GM23338 (cell line): Measurements from ENCODE around the gene DRC1. TPM values are rescaled to one million over a fixed set of nuclear protein-coding genes. Genes with fewer than 3 reads are reported as not detected.

Experiments
- ATAC-seq: fragments of 200-7000 bp; cut with Tn5 transposase; 3 replicates; pipeline ENCODE4 v1.9.1; 2020
- DNase-seq: peaks from one replicate; pipeline ENCODE4 v3.0.0-alpha.2; 2015; ENCODE audit warnings: low spot score
- H2AFZ ChIP-seq: fragments of 200-600 bp; sonication (generic); 2 replicates; pipeline ENCODE4 v1.8.0; 2016; ENCODE audit warnings: antibody characterized with exemption, mild to moderate bottlenecking, moderate library complexity
- H3F3A ChIP-seq: fragments of 200-600 bp; sonication (generic); replicated peaks from 2 replicates; pipeline ENCODE4 v1.8.0; 2017; ENCODE audit warnings: antibody characterized with exemption, mixed run types, low read depth
- H3K27ac ChIP-seq: fragments of 200-600 bp; sonication (generic); 2 replicates; pipeline ENCODE4 v1.6.1; 2016; ENCODE audit warnings: low read depth
- H3K27me3 ChIP-seq: fragments of 200-600 bp; sonication (generic); 2 replicates; pipeline ENCODE4 v1.8.0; 2016; ENCODE audit warnings: mild to moderate bottlenecking, mixed run types, moderate library complexity; ENCODE audit not compliant: insufficient read depth
- H3K36me3 ChIP-seq: fragments of 200-600 bp; sonication (generic); 2 replicates; pipeline ENCODE4 v1.8.0; 2016; ENCODE audit warnings: mild to moderate bottlenecking; ENCODE audit not compliant: insufficient read depth
- H3K4me1 ChIP-seq: fragments of 200-600 bp; sonication (generic); 2 replicates; pipeline ENCODE4 v1.8.0; 2016; ENCODE audit warnings: mild to moderate bottlenecking, moderate library complexity; ENCODE audit not compliant: insufficient read depth
- H3K4me2 ChIP-seq: fragments of 200-600 bp; sonication (generic); 2 replicates; pipeline ENCODE4 v1.7.1; 2017; ENCODE audit warnings: mixed run types
- H3K4me3 ChIP-seq: fragments of 200-600 bp; sonication (generic); 2 replicates; pipeline ENCODE4 v1.6.1; 2016; ENCODE audit warnings: mixed run types
- H3K79me2 ChIP-seq: fragments of 200-600 bp; sonication (generic); replicated peaks from 2 replicates; pipeline ENCODE4 v1.8.0; 2017; ENCODE audit warnings: mild to moderate bottlenecking; ENCODE audit not compliant: insufficient read depth
- H3K9me2 ChIP-seq: fragments of 200-600 bp; sonication (generic); 2 replicates; pipeline ENCODE4 v1.8.0; 2017; ENCODE audit not compliant: insufficient read depth
- H4K20me1 ChIP-seq: fragments of 200-600 bp; sonication (generic); replicated peaks from 2 replicates; pipeline ENCODE4 v1.8.0; 2017; ENCODE audit warnings: mild to moderate bottlenecking; ENCODE audit not compliant: insufficient read depth
- H3K27ac Mint-ChIP-seq: 2 replicates; pipeline ENCODE4 v1.8.0; 2020; ENCODE audit warnings: inconsistent platforms, mild to moderate bottlenecking, moderate library complexity, mixed read lengths
- H3K27me3 Mint-ChIP-seq: 3 replicates; pipeline ENCODE4 v1.8.0; 2022; ENCODE audit warnings: low read depth, mild to moderate bottlenecking, moderate library complexity, mixed read lengths, inconsistent platforms; ENCODE audit not compliant: insufficient read depth, poor library complexity
- H3K36me3 Mint-ChIP-seq: 3 replicates; pipeline ENCODE4 v1.8.0; 2021; ENCODE audit warnings: low read depth, mild to moderate bottlenecking, inconsistent platforms, moderate library complexity, mixed read lengths
- H3K4me1 Mint-ChIP-seq: 3 replicates; pipeline ENCODE4 v1.8.0; 2020; ENCODE audit warnings: mild to moderate bottlenecking, inconsistent platforms, mixed read lengths
- H3K4me3 Mint-ChIP-seq: 3 replicates; pipeline ENCODE4 v1.8.0; 2021; ENCODE audit warnings: moderate library complexity, mild to moderate bottlenecking, inconsistent platforms, mixed read lengths
- H3K9me3 Mint-ChIP-seq: 3 replicates; pipeline ENCODE4 v1.8.0; 2020; ENCODE audit warnings: moderate library complexity, mild to moderate bottlenecking, inconsistent platforms, mixed read lengths
- CREB1 ChIP-seq: fragments of 250-450 bp; sonication (Bioruptor Pico); IDR thresholded peaks from 2 replicates; pipeline ENCODE4 v1.5.0; 2020; ENCODE audit warnings: low read depth, mild to moderate bottlenecking, moderate library complexity
- ETS1 ChIP-seq: IDR thresholded peaks from 2 replicates; pipeline ENCODE4 v1.6.1; 2016; ENCODE audit warnings: antibody characterized with exemption
- EZH2 ChIP-seq: fragments of 200-600 bp; sonication (generic); IDR thresholded peaks from one replicate; pipeline ENCODE4 v1.8.0; 2017; ENCODE audit warnings: antibody characterized with exemption, mild to moderate bottlenecking, low read depth; ENCODE audit not compliant: unreplicated experiment
- JUNB ChIP-seq: IDR thresholded peaks from one replicate; pipeline ENCODE4 v1.6.1; 2016; ENCODE audit warnings: antibody characterized with exemption; ENCODE audit not compliant: unreplicated experiment
- REST ChIP-seq: IDR thresholded peaks from one replicate; pipeline ENCODE4 v1.6.1; 2018; ENCODE audit warnings: antibody characterized with exemption; ENCODE audit not compliant: unreplicated experiment
- STAT1 ChIP-seq: IDR thresholded peaks from one replicate; pipeline ENCODE4 v1.6.1; 2016; ENCODE audit warnings: antibody characterized with exemption; ENCODE audit not compliant: unreplicated experiment
- ZNF114 ChIP-seq: fragments of 250-450 bp; sonication (Bioruptor Pico); IDR thresholded peaks from 2 replicates; pipeline ENCODE4 v1.5.0; 2020; ENCODE audit warnings: mild to moderate bottlenecking, moderate library complexity
- polyA plus RNA-seq: library from polyadenylated mRNA; unstranded; fragments of >200 nt; fragmentation: Nextera tagmentation; extraction: Ambion mirVana; gene quantifications from 2 replicates; pipeline ENCODE4 v1.2.1, GENCODE V29; 2016
- total RNA-seq: library from RNA; depleted of rRNA; stranded (reverse); fragments of >200 nt; shearing (Covaris generic); gene quantifications from 2 replicates; pipeline ENCODE4 v1.2.3, GENCODE V29; 2014
- TF ChIP-seq, protein P1 (sequence below): fragments of 250-450 bp; sonication (Bioruptor Pico); IDR thresholded peaks from 2 replicates; pipeline ENCODE4 v1.5.0; 2020; ENCODE audit warnings: mild to moderate bottlenecking, moderate library complexity

Gene DRC1
- total and polyA plus RNA-seq, 2 experiments from 2014 or later = 0.45 TPM; not detected in 1

DNA sequence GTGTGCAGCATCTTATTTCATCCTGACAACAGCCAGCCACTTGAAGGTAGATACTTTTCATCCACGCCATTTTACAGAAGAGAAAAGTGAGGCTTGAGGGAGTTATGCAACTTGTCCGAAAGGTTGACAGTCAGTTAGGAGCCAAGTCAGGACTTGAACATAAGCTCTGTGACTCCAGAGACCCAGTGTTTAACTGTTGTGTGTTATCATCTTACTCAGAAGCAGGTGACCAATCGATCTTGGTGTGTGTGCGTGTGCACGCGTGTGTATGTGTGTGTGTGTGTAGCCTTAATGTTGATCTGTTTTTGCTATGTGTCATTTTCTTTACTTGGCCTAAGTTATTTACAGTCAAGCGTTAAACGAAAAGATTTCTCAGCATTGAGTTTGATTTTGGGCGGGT lies 22.0 kb downstream of the DRC1 start (continued):
- no peak for TF ChIP-seq REST

- Histone ChIP-seq H3K36me3 (no peaks in the 10 kb centered on the region), H3K4me2 (no peak overlapping the region), H2AFZ (no peak overlapping the region), H3F3A (no peaks in the 10 kb centered on the region), H3K9me2 (0 out of 2 replicates have a peak, but pooled peaks cover 7% of the 10 kb centered on the region), H3K79me2 (no peaks in the 10 kb centered on the region), H3K27me3 (no peaks in the 10 kb centered on the region), H3K4me3 (no peak overlapping the region), H3K27ac (no peak overlapping the region), H4K20me1 (no peaks in the 10 kb centered on the region), H3K4me1 (peaks cover 7% of the 10 kb centered on the region; the same call in 1 of the 2 replicates)
- Mint-ChIP-seq H3K4me1 (peaks cover 11% of the 10 kb centered on the region; the same call in 2 of the 3 replicates), H3K4me3 (no peak overlapping the region), H3K27ac (no peak overlapping the region; the same call in 1 of the 2 replicates), H3K36me3 (no peaks in the 10 kb centered on the region; the same call in 2 of the 3 replicates), H3K27me3 (no peaks in the 10 kb centered on the region), H3K9me3 (no peaks in the 10 kb centered on the region)
- ATAC-seq (no peak), DNase-seq (no peak)
- TF ChIP-seq JUNB (no peak), ETS1 (no peak), STAT1 (no peak), CREB1 (no peak), ZNF114 (CRISPR knock-in tag) (no peak), EZH2 (no peak)
- TF ChIP-seq, protein P1, sequence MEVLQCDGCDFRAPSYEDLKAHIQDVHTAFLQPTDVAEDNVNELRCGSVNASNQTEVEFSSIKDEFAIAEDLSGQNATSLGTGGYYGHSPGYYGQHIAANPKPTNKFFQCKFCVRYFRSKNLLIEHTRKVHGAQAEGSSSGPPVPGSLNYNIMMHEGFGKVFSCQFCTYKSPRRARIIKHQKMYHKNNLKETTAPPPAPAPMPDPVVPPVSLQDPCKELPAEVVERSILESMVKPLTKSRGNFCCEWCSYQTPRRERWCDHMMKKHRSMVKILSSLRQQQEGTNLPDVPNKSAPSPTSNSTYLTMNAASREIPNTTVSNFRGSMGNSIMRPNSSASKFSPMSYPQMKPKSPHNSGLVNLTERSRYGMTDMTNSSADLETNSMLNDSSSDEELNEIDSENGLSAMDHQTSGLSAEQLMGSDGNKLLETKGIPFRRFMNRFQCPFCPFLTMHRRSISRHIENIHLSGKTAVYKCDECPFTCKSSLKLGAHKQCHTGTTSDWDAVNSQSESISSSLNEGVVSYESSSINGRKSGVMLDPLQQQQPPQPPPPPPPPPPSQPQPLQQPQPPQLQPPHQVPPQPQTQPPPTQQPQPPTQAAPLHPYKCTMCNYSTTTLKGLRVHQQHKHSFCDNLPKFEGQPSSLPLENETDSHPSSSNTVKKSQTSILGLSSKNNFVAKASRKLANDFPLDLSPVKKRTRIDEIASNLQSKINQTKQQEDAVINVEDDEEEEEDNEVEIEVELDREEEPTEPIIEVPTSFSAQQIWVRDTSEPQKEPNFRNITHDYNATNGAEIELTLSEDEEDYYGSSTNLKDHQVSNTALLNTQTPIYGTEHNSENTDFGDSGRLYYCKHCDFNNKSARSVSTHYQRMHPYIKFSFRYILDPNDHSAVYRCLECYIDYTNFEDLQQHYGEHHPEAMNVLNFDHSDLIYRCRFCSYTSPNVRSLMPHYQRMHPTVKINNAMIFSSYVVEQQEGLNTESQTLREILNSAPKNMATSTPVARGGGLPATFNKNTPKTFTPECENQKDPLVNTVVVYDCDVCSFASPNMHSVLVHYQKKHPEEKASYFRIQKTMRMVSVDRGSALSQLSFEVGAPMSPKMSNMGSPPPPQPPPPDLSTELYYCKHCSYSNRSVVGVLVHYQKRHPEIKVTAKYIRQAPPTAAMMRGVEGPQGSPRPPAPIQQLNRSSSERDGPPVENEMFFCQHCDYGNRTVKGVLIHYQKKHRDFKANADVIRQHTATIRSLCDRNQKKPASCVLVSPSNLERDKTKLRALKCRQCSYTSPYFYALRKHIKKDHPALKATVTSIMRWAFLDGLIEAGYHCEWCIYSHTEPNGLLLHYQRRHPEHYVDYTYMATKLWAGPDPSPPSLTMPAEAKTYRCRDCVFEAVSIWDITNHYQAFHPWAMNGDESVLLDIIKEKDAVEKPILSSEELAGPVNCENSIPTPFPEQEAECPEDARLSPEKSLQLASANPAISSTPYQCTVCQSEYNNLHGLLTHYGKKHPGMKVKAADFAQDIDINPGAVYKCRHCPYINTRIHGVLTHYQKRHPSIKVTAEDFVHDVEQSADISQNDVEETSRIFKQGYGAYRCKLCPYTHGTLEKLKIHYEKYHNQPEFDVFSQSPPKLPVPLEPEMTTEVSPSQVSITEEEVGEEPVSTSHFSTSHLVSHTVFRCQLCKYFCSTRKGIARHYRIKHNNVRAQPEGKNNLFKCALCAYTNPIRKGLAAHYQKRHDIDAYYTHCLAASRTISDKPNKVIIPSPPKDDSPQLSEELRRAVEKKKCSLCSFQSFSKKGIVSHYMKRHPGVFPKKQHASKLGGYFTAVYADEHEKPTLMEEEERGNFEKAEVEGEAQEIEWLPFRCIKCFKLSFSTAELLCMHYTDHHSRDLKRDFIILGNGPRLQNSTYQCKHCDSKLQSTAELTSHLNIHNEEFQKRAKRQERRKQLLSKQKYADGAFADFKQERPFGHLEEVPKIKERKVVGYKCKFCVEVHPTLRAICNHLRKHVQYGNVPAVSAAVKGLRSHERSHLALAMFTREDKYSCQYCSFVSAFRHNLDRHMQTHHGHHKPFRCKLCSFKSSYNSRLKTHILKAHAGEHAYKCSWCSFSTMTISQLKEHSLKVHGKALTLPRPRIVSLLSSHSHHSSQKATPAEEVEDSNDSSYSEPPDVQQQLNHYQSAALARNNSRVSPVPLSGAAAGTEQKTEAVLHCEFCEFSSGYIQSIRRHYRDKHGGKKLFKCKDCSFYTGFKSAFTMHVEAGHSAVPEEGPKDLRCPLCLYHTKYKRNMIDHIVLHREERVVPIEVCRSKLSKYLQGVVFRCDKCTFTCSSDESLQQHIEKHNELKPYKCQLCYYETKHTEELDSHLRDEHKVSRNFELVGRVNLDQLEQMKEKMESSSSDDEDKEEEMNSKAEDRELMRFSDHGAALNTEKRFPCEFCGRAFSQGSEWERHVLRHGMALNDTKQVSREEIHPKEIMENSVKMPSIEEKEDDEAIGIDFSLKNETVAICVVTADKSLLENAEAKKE = no peak
These were observed 22.5 kb downstream of the DRC1 start for GRCh38 chr2:26424221-26424620.
